ENCODE measurements around the gene MRPL43. TPM values are rescaled to one million over a fixed set of nuclear protein-coding genes. Genes with fewer than 3 reads are reported as not detected.

The MRPL43 gene
- total and polyA plus RNA-seq, 9 of the 15 experiments (the other 6 are each of a cell fraction or from before 2014, with no cell fraction given) = 15.1 to 63.7 (median 37.2) TPM

GRCh38 chr10:100997360-100998182, 10.3 kb upstream of the MRPL43 start (continued):
- TF ChIP-seq ZKSCAN8 (CRISPR knock-in tag; IDR thresholded peaks at IDR 0.05) (no peak), GATAD2A (IDR thresholded peaks at IDR 0.05) (0 out of 2 replicates have a peak, but pooled peaks have one; percentile 59), ETS1 (conservative IDR thresholded peaks at IDR 0.05; ENCODE audit: control insufficient read depth, low read depth, low read length) (0 out of 2 replicates have a peak, but pooled peaks have one; percentile 25), NCOR1 (IDR thresholded peaks at IDR 0.05) (no peak), KDM5B (IDR thresholded peaks at IDR 0.05; ENCODE audit: insufficient replicate concordance, low read depth, low read length) (peak; percentile 50), PML (IDR thresholded peaks at IDR 0.05; ENCODE audit: low read length) (peak; percentile 42; the same call in 1 of the 2 replicates), RUNX1 (IDR thresholded peaks at IDR 0.05; ENCODE audit: low read depth) (no peak), FUS (optimal IDR thresholded peaks at IDR 0.05; ENCODE audit: low read depth, low read length) (no peak), ARID4B (CRISPR knock-in tag; IDR thresholded peaks at IDR 0.05) (no peak), SP2 (IDR thresholded peaks at IDR 0.05; ENCODE audit: extremely low read depth, low read depth, low read length, poor library complexity, severe bottlenecking) (peak; percentile 32), ZNF668 (CRISPR knock-in tag; IDR thresholded peaks at IDR 0.05) (no peak), ERF (CRISPR knock-in tag; IDR thresholded peaks at IDR 0.05) (0 out of 2 replicates have a peak, but pooled peaks have one; percentile 30), MYC (IDR thresholded peaks at IDR 0.05; ENCODE audit: low read depth, low read length) (peak; percentile 57; the same call in 1 of the 2 replicates), MYC (CRISPR knock-in tag; IDR thresholded peaks at IDR 0.05; ENCODE audit: borderline replicate concordance, low read depth) (no peak), POLR2G (IDR thresholded peaks at IDR 0.05; ENCODE audit: low read depth, low read length) (peak; percentile 66), CTCF (IDR thresholded peaks at IDR 0.05 in 2 of 3, conservative IDR thresholded peaks at IDR 0.05 in 1 of 3; ENCODE audit: insufficient read depth in 2 of 3, low read depth in 1 of 3, low read length in 3 of 3) (peak; percentile 73 to 85 (median 77)), HIVEP1 (CRISPR knock-in tag; IDR thresholded peaks at IDR 0.05) (no peak), RBM22 (IDR thresholded peaks at IDR 0.05; ENCODE audit: low read depth, low read length, poor library complexity, severe bottlenecking) (no peak), HMG20B (CRISPR knock-in tag; IDR thresholded peaks at IDR 0.05) (no peak), FOXP1 (CRISPR knock-in tag; IDR thresholded peaks at IDR 0.05) (0 out of 2 replicates have a peak, but pooled peaks have one; percentile 26)
